SK-N-MC (cell line): ENCODE measurements around the gene SLC34A2.

ENCODE experiments used
- EZH2 ChIP-seq: fragments of 200-600 bp; sonication (generic); IDR thresholded peaks from one replicate; pipeline ENCODE4 v1.6.1; 2017; ENCODE audit warnings: antibody characterized with exemption
- FOXP2 ChIP-seq: optimal IDR thresholded peaks from 2 replicates; pipeline ENCODE3; 2011; ENCODE audit warnings: mild to moderate bottlenecking, moderate library complexity; ENCODE audit not compliant: insufficient read depth; ENCODE audit errors: extremely low read length, control extremely low read depth
- POLR2AphosphoS5 ChIP-seq: IDR thresholded peaks from 2 replicates; pipeline ENCODE4 v1.6.1; 2012; ENCODE audit warnings: mild to moderate bottlenecking, low read depth, low read length, borderline replicate concordance

DNA sequence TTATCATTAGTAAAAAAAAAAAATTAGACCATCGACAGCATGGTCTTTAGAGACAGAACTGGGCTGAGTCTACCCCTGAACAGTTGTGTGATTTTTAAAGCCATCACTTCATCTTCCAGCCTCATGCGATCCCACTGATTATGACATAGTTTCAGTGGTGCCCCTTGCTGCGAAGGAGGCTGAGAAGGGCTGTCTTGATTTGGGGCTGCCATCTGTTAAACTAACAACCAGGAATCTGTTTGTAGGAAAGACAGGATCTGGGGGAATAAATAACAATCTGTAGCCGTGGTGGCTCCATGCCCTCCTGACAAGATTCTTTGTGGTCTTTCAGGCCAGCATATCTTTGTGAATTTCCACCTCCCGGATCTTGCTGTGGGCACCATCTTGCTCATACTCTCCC, 17.1 kb downstream of the SLC34A2 start:
- TF ChIP-seq POLR2AphosphoS5 (no peak), EZH2 (no peak), FOXP2 (no peak)
